CD4-positive, alpha-beta T cell treated with Interferon gamma for 1 hour (primary cell): ENCODE results near the gene RAPGEF1.

Experiments used
- DNase-seq: peaks from one replicate; pipeline ENCODE4 v3.0.0-alpha.2; 2020

The RAPGEF1 gene

DNA sequence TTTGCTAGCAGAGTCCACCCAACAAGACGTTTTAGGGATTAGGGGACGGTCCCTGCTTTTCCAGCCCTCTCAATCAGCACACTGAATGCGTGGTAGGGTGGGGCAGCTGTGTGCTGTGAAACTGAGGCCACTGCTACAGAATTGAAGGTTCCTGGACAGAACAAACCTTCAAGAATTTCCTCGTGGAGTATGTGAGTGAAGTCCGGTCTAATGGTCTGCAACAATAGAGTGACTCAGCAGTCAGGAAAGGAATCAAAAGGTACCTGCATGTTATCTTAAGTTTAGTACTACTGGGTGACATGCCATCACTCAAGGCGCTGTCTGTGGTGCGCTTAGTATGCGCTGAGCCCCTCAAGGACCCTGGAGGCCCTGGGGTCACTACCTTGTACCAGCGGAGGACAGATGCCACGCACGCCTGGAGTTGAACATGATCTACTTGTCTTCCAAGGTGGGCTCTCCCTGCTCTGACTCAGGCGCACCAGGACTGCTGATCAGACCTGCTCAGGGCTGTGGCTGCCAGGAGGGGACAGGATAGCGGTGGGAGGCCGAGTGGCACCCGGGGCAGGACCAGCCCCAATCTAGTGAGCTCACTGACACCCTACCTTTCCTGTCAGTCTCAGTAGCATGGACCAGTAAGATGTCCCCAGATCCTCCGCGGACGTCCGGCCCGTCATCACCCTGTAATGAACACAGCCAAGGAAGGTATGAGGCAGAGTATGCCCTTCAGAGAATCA, 144.0 kb downstream of the RAPGEF1 start:
- DNase-seq, result no peak

- no peak for DNase-seq
These were observed 144.8 kb downstream of the RAPGEF1 start for GRCh38 chr9:131594906-131595665.

GRCh38 chr9:131593936-131594665, 145.8 kb downstream of the RAPGEF1 start:
- DNase-seq, result no peak

DNA sequence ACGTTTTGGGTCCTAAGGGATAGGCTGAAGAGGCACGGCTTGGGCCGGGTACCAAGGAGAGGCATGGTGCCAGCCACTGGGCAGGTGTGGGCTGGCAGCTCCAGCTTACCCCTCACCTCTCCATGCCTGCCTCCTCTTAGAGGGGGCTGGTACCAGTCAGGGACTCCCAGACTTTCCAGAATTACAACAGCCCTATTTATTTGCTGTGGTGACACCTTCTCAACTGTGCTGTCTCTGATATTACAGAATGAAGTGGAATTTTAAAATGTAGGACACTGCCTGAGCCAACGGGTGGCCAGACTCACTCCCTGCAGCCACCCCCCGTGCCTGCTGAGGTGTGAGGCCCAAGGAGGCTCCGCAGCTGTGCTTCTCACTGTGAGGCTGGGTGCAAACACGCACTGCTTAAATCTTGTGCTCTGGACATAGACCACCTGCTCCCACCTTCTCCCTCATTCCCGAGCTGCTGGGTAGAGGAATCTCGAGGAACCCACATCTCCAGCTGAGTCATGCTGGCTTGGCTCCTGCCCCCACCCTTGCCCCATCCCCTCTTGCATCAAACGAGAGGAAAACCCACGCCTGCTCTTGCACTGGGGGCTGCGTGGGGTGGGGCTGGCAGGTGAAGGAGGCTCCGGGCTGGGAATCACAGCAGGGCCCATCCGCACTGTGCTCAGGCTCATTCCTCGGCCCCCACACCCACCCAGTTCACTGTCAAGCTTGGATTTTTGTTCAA, 146.6 kb downstream of the RAPGEF1 start:
- DNase-seq, result no peak

GRCh38 chr9:131591845-131592208, 148.0 kb downstream of the RAPGEF1 start:
- DNase-seq, result no peak

- DNase-seq, result peak; percentile 80
These were observed 148.7 kb downstream of the RAPGEF1 start for GRCh38 chr9:131590907-131591844.

GRCh38 chr9:131590449-131590848, 149.4 kb downstream of the RAPGEF1 start:
- no peak for DNase-seq

DNA sequence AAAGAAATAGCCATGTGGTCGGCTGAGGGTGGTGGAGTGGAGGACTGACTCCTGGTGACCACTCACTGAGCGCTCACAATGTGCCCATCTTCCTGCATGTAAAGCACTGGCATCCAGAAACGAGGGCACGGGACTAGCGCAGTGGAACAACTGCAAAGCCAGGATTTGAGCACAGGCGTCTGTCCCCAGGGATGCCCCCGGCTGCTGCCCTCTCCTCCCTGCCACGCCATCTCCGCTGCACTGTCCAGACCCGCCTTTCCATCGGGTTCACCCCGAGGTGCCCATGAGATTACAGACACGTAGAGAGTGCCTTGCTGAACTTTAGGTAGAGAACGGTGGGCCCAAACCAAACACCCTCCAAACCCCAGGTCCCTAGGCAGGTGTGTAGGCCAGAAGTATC, 149.9 kb downstream of the RAPGEF1 start:
- no peak for DNase-seq

DNA sequence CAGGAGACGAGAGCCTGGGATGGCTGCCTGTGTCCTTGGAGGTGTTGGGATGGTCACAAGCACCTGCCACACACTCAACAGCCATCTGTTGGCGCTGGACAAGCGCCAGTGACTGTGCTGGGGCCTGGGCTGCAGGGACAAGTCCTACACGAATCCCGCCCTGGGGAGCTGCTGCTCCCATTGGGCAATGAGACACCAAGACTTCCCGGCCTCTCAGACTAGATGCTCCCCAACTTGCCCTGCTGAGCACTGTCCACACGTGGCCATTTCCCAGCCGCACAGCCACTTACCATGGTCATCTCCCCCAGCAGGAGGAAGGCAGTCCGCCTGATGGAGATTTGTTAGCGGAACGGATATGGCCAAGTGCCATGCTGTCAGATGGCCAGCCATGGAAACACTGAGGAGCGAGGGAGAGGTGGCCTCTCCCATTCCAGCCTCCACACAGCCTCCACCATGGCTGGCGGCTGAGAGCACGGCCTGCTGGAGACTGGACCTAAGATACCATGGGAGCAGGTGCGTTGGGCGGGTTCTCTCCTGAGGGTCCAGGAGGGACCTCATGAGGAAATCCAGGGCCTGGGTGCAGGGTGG, 150.7 kb downstream of the RAPGEF1 start:
- no peak for DNase-seq

DNA sequence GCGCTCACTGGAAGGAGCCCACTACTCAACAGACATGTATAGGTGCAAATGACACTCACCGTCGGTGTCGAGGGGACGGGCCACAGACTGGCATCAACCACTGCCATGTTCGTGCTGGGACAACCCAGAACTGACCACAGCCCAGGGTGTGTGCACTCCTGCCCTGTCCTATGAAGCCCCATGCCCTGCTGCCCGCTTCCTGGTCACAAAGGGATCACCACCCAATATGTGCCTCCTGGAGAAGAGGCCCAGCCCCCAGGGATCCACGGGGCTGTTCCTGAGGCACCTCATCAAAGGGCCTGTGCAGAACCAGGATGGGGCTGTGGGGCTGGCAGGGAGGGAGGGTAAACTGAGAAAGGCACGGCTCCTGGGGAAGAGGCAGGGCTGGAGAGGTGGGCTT, 151.5 kb downstream of the RAPGEF1 start:
- no peak for DNase-seq

GRCh38 chr9:131587906-131588305, 152.0 kb downstream of the RAPGEF1 start:
- DNase-seq, result no peak

DNA sequence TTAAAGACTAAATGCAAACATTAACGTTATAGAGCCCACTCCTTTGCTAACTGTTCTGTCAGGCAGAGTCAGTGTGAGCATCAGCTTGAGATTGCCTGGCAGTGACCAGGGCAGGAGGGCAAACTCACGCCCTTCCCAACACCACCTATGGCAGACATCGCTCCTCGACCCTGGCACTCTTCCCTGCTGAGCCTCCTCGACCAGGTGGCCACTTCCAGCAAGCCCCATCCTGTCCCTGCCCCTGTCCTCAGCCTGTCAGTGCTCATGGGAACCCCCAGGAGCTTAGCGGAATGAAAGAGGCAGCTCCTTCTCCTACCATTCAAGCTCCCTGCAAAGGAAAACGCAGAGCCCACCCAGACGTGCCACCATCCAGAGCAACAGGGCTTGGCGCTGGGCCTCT, 152.5 kb downstream of the RAPGEF1 start:
- no peak for DNase-seq

DNA sequence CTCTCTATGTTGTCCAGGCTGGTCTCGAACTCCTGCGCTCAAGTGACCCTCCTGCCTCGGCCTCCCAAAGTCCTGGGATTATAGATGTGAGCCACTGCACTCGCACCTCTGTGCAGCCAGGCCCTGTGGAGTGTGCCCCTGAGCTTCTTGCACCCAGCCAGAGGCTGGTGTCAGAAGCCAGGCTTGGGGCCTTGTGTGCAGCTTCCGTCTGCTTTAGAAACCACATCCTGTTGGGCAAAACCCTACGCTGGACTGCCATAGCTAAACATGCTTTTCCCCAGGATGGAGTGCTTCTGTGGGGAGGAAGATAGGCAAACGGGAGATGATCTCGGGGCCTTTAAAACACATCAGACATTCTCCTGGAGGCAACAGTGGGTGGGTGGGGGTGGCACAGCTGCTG, 154.5 kb downstream of the RAPGEF1 start:
- peak; percentile 61 for DNase-seq

GRCh38 chr9:131584858-131585257, 155.0 kb downstream of the RAPGEF1 start:
- DNase-seq, result no peak

GRCh38 chr9:131583836-131584555, 155.9 kb downstream of the RAPGEF1 start:
- no peak for DNase-seq

DNA sequence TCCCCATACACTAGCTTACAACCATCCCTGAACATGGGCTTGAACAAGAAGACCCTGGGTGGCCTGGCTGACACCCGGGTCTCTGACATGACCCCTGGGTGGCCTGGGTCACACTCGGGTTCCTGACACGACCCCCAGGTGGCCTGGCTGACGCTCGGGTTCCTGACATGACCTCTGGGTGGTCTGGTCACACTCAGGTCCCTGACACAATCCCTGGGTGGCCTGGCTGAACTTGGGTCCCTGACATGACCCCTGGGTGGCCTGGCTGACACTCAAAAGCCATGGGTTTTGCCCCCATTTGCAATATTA, 156.6 kb downstream of the RAPGEF1 start:
- DNase-seq, result no peak

DNA sequence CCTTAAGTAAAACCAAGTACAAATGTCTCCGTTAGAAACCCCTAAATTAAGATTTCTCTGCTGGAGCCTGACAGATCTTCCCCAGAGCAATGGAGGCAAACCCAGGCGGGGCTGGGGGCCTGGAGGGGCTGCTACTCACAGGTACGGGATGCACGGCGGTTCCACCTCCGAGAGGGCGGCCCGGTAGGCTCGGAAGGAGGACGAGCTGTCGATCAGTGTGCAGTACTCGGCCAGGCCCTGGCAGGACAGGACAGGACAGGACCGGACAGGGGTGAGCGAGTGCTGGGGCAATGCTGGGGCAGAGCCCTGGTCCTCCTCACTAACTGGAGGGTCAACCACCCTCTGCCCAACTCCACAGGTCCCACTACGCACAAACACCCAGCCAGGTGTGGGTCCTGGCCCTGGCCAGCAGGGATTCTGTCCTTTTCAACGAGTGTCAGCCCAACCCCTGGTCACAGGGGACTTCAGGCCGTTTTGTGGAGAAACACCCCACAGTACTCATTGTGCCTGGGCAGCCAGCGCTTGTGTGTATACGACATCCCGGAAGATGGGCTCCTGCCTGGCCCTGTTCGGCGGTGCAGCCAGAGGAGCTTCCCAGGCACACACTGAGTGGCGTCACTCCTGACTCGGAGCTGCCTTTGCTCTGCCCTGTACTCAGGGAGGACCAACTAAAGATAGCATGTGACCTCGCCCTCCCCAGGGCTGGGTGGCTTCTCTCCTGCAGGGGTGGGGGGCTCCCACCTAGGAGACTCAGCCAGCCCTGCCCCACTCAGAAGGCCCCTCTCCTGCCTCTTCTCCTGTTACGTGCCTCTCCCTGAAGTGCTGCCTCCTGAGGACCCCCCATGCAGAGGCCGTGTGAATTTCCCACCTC, 157.2 kb downstream of the RAPGEF1 start:
- no peak for DNase-seq

GRCh38 chr9:131582056-131582455, 157.8 kb downstream of the RAPGEF1 start:
- no peak for DNase-seq

DNA sequence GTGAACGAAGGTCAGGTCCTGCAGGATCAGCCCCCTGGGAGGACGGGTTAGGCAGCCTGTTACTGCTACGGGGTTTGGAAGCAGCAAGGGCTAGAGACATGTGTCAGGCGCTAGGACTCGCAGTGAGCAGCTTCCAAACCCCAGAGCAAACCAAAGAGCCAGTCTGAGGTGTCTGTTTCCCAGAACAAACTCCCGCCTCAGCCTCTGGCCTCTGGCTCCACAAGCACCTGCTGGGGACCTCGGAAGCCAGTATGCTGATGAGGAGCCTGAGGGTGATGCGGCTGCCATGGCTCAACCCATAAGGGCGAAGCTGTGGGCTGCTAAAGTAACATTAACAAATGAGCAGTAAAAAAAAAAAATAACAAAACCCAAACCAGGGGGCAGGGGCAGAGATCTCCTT, 159.5 kb downstream of the RAPGEF1 start:
- DNase-seq, result no peak

GRCh38 chr9:131579789-131580211, 160.1 kb downstream of the RAPGEF1 start:
- no peak for DNase-seq
